Tibial nerve (tissue), 4 donors: Measurements from ENCODE around the gene KCNA1. TPM values are rescaled to one million over a fixed set of nuclear protein-coding genes. Genes with fewer than 3 reads are reported as not detected.
A peak's percentile ranks its signal among the peaks of the same experiment; 100 is the strongest.

ENCODE experiments used
- DNase-seq, 2 donors: peaks; one replicate each; pipeline ENCODE4 v3.0.0-alpha.2; 2019; ENCODE audit warnings: low spot score in 2 of 2
- H3K27ac ChIP-seq, 4 donors: fragments of 200-600 bp; sonication (generic) in 3 of 4; one replicate each; pipeline ENCODE4 v1.5.1; 2017 to 2019; ENCODE audit warnings: mild to moderate bottlenecking in 1 of 4
- H3K27me3 ChIP-seq, 2 donors: fragments of 200-600 bp; sonication (generic) in 1 of 2; one replicate each; pipeline versions ENCODE4 v1.5.1 to v1.6.0; 2017 to 2019
- H3K36me3 ChIP-seq, 3 donors: fragments of 200-600 bp; sonication (generic); one replicate each; pipeline ENCODE4 v1.5.1; 2018 to 2019
- H3K4me1 ChIP-seq, 4 donors: fragments of 200-600 bp; sonication (generic) in 3 of 4; one replicate each; pipeline ENCODE4 v1.5.1; 2017 to 2019
- H3K4me3 ChIP-seq, 4 donors: fragments of 200-600 bp; sonication (generic) in 3 of 4; one replicate each; pipeline ENCODE4 v1.5.1; 2017 to 2019; ENCODE audit warnings: mild to moderate bottlenecking in 1 of 4, moderate library complexity in 1 of 4
- H3K9me3 ChIP-seq, 4 donors: fragments of 200-600 bp; sonication (generic) in 3 of 4; one replicate each; pipeline ENCODE4 v1.5.1; 2017 to 2019
- EP300 ChIP-seq, 2 donors: sonication (generic); formaldehyde crosslinking; IDR thresholded peaks; one replicate each; pipeline ENCODE4 v1.6.1; 2017; ENCODE audit warnings: antibody characterized with exemption in 2 of 2, mild to moderate bottlenecking in 1 of 2
- POLR2A ChIP-seq, 2 donors: fragments of 450-650 bp; IDR thresholded peaks; one replicate each; pipeline ENCODE4 v1.6.1; 2017; ENCODE audit warnings: antibody characterized with exemption in 2 of 2, mild to moderate bottlenecking in 2 of 2, moderate library complexity in 2 of 2
- WGBS, 2 donors: methylation state at CpG; one replicate each; pipeline ENCODE4 v1.1.5; 2018; 5-methylcytosine and 5-hydroxymethylcytosine counted together
- total RNA-seq, 4 donors: library from RNA; depleted of rRNA; stranded (reverse); fragments of >200 nt; gene quantifications; one replicate each; pipeline ENCODE4 v1.1.0, GENCODE V29; 2016
- TF ChIP-seq, protein P1 (sequence below), 5 experiments: fragments of 200-600 bp in 3 of 5; fragments of 450-650 bp in 2 of 5; sonication (generic) in 3 of 5; IDR thresholded peaks; one replicate each; pipeline ENCODE4 v1.5.1; 2016 to 2019; ENCODE audit warnings: antibody characterized with exemption in 5 of 5, mild to moderate bottlenecking in 3 of 5, moderate library complexity in 2 of 5

Gene KCNA1
- total RNA-seq: 10 to 100 TPM in 1 of 4 donors, 1 to 10 TPM in 3; 1.2 to 12.8 (median 4.8) TPM

- WGBS, 2 donors: 0 to 1% methylated on average over 50 to 62 of the region's 67 CpGs
- TF ChIP-seq, protein P1, sequence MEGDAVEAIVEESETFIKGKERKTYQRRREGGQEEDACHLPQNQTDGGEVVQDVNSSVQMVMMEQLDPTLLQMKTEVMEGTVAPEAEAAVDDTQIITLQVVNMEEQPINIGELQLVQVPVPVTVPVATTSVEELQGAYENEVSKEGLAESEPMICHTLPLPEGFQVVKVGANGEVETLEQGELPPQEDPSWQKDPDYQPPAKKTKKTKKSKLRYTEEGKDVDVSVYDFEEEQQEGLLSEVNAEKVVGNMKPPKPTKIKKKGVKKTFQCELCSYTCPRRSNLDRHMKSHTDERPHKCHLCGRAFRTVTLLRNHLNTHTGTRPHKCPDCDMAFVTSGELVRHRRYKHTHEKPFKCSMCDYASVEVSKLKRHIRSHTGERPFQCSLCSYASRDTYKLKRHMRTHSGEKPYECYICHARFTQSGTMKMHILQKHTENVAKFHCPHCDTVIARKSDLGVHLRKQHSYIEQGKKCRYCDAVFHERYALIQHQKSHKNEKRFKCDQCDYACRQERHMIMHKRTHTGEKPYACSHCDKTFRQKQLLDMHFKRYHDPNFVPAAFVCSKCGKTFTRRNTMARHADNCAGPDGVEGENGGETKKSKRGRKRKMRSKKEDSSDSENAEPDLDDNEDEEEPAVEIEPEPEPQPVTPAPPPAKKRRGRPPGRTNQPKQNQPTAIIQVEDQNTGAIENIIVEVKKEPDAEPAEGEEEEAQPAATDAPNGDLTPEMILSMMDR (IDR thresholded peaks at IDR 0.05): no peak
- TF ChIP-seq EP300 (IDR thresholded peaks at IDR 0.05) (no peak), POLR2A (IDR thresholded peaks at IDR 0.05) (no peak)
- Histone ChIP-seq H3K27me3 (peaks cover 0 to 64% of the 10 kb centered on the region in 2 donors), H3K36me3 (no peaks in the 10 kb centered on the region), H3K4me1 (peaks cover 0 to 29% (median 16%) of the 10 kb centered on the region in 4 donors), H3K27ac (peak within 1 kb of the TSS in 1 of 4 donors; percentile 20), H3K4me3 (peak within 1 kb of the TSS; percentile 18 to 48 (median 36)), H3K9me3 (no peaks in the 10 kb centered on the region)
- DNase-seq: no peak
Observed at GRCh38 chr12:4909734-4910501, at the start of gene KCNA1. Gene KCNA1 (plus strand): TSS chr12:4909905. CDS start chr12:4911379, 1,474 bp downstream.

DNA sequence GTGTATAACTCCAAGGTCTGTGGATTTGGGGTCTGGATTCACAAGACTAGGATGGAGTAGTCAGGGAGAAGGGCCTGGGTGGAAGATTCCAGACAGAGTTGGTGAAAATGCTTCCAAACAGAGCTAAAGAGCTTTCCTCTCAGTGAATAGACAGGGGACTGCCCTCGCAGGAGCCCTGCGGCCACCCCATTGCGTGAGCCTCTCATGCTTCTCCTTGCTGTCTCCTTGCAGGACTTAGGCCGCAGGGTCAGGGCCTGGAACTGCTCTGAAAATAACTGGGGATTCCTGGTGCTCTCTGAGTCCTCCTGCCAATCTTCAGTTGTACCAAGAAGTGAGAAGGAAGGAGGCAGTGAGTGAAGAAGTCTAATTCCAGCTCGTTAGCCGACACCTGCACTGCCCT is 49.0 kb upstream of the KCNA1 start:
- Histone ChIP-seq H3K4me1 (peaks cover 0 to 15% (median 4%) of the 10 kb centered on the region in 4 donors), H3K27me3 (peaks cover 0 to 5% of the 10 kb centered on the region in 2 donors), H3K36me3 (no peaks in the 10 kb centered on the region), H3K27ac (no peak overlapping the region), H3K9me3 (no peaks in the 10 kb centered on the region), H3K4me3 (no peak overlapping the region)
- WGBS, 2 donors: 68 to 81% methylated on average over 6 of the region's 6 CpGs
- no peak for DNase-seq
- TF ChIP-seq, protein P1 (IDR thresholded peaks at IDR 0.05): no peak

DNA sequence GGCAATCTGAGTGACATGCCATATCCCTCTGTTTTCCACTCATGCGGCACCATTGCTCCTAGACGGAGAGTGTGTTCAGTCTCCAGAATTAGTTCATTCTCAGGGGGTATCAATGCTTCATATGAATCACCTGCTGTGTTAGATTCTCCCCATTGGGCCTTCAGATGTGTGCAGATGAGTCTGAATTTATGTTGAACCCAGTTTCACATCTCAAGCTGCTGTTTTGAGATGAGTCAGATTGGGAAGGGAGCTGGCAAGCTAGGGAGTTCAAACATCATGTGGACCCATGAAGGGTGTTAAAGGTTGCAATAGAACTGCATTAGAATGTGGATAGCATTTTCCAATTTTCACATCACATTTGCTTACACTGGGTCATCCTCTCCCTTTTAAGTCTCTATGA is 46.9 kb upstream of the KCNA1 start:
- no peaks in the 10 kb centered on the region for H3K9me3 ChIP-seq
- H3K4me1 ChIP-seq: peaks cover 0 to 8% (median 3%) of the 10 kb centered on the region in 4 donors
- TF ChIP-seq EP300 (IDR thresholded peaks at IDR 0.05): no peak
- peaks cover 0 to 11% of the 10 kb centered on the region in 2 donors for H3K27me3 ChIP-seq
- WGBS, 2 donors: 88 to 93% methylated on average over 2 of the region's 2 CpGs
- H3K27ac ChIP-seq: no peak overlapping the region
- no peaks in the 10 kb centered on the region for H3K36me3 ChIP-seq
- no peak overlapping the region for H3K4me3 ChIP-seq
- no peak for DNase-seq

DNA sequence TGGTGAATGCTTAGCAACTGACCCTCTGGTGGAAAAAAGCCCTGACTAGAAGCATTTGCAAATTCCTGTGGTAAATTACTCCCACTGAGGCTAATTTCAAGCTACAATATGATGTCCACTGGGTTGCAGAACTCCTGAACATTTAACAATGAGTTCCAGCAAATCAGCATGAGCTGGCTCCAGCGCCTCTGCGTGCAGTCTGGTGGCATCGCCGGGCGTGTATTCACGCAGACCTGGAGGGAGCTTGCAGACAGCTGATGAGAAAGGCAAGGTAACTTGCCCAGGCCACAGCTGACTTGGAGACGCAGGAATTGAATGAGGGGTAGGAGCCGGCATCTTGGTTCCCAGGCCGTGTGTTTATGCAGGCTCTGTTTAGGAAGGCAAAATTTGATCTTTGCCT is 45.1 kb upstream of the KCNA1 start:
- 85 to 86% methylated on average over 9 of the region's 9 CpGs for WGBS, 2 donors
- H3K27me3 ChIP-seq: peaks cover 0 to 15% of the 10 kb centered on the region in 2 donors
- H3K4me3 ChIP-seq: no peak overlapping the region
- no peaks in the 10 kb centered on the region for H3K9me3 ChIP-seq
- no peak for DNase-seq
- no peak overlapping the region for H3K27ac ChIP-seq
- H3K36me3 ChIP-seq: no peaks in the 10 kb centered on the region
- no peak for TF ChIP-seq POLR2A (IDR thresholded peaks at IDR 0.05)
- TF ChIP-seq, protein P1 (IDR thresholded peaks at IDR 0.05): no peak
- no peaks in the 10 kb centered on the region for H3K4me1 ChIP-seq

GRCh38 chr12:4865246-4865645 is 44.5 kb upstream of the KCNA1 start:
- Histone ChIP-seq H3K36me3 (no peaks in the 10 kb centered on the region), H3K9me3 (no peaks in the 10 kb centered on the region), H3K4me3 (no peak overlapping the region), H3K4me1 (no peaks in the 10 kb centered on the region), H3K27me3 (peaks cover 0 to 20% of the 10 kb centered on the region in 2 donors), H3K27ac (no peak overlapping the region)
- TF ChIP-seq POLR2A (IDR thresholded peaks at IDR 0.05) (no peak), EP300 (IDR thresholded peaks at IDR 0.05) (no peak)
- TF ChIP-seq, protein P1 (IDR thresholded peaks at IDR 0.05): no peak
- DNase-seq: no peak
- WGBS, 2 donors: 65 to 75% methylated on average over 5 of the region's 5 CpGs
